Gastroesophageal sphincter (tissue), 4 donors: Measurements from ENCODE around the gene FRMPD1. TPM values are rescaled to one million over a fixed set of nuclear protein-coding genes. Genes with fewer than 3 reads are reported as not detected.

ENCODE experiments used
- ATAC-seq: fragments of 150-250 bp; one replicate; pipeline ENCODE4 v1.9.1; 2016; ENCODE audit warnings: mild to moderate bottlenecking, moderate library complexity
- H3K27ac ChIP-seq, 4 donors: fragments of 200-600 bp; sonication (generic) in 3 of 4; 1 replicate in 3 of 4; 2 replicates in 1 of 4; pipeline ENCODE4 v1.5.1; 2016 to 2019
- H3K27me3 ChIP-seq: fragments of 200-600 bp; sonication (generic); one replicate; pipeline ENCODE4 v1.5.1; 2019
- H3K36me3 ChIP-seq, 2 donors: fragments of 200-600 bp; sonication (generic); one replicate each; pipeline ENCODE4 v1.5.1; 2019; ENCODE audit warnings: control low read depth in 1 of 2
- H3K4me1 ChIP-seq, 3 donors: fragments of 200-600 bp; sonication (generic); 1 replicate in 2 of 3; 2 replicates in 1 of 3; pipeline ENCODE4 v1.5.1; 2016 to 2019; ENCODE audit warnings: control low read depth in 2 of 3
- H3K4me3 ChIP-seq, 2 donors: fragments of 200-600 bp; sonication (generic); one replicate each; pipeline ENCODE4 v1.5.1; 2019; ENCODE audit warnings: mild to moderate bottlenecking in 1 of 2, moderate library complexity in 1 of 2
- H3K9me3 ChIP-seq, 3 donors: fragments of 200-600 bp; sonication (generic); one replicate each; pipeline ENCODE4 v1.5.1; 2017 to 2019; ENCODE audit warnings: control low read depth in 2 of 3
- EP300 ChIP-seq: sonication (generic); formaldehyde crosslinking; IDR thresholded peaks from one replicate; pipeline ENCODE4 v1.6.1; 2017; ENCODE audit warnings: antibody characterized with exemption, mild to moderate bottlenecking
- POLR2A ChIP-seq, 2 donors: fragments of 450-650 bp; IDR thresholded peaks; one replicate each; pipeline ENCODE4 v1.6.1; 2017; ENCODE audit warnings: antibody characterized with exemption in 2 of 2, mild to moderate bottlenecking in 2 of 2, moderate library complexity in 1 of 2
- POLR2AphosphoS5 ChIP-seq: sonication (generic); formaldehyde crosslinking; IDR thresholded peaks from one replicate; pipeline ENCODE4 v1.6.1; 2017; ENCODE audit warnings: antibody characterized with exemption
- WGBS, 2 donors: methylation state at CpG; one replicate each; pipeline ENCODE4 v1.1.5; 2018; ENCODE audit warnings: low coverage in 1 of 2; 5-methylcytosine and 5-hydroxymethylcytosine counted together
- total RNA-seq, 4 donors: library from RNA; depleted of rRNA; stranded (reverse); fragments of >200 nt; gene quantifications; one replicate each; pipeline ENCODE4 v1.1.0, GENCODE V29; 2016
- TF ChIP-seq, protein P1 (sequence below), 4 experiments: fragments of 200-600 bp in 2 of 4; fragments of 450-650 bp in 2 of 4; sonication (generic) in 1 of 4; IDR thresholded peaks; one replicate each; pipeline ENCODE4 v1.5.1; 2017 to 2019; ENCODE audit warnings: antibody characterized with exemption in 4 of 4, mild to moderate bottlenecking in 2 of 4, moderate library complexity in 2 of 4

Gene FRMPD1
- total RNA-seq, 4 donors from 2014 or later = 0.27 TPM; not detected in 3

DNA sequence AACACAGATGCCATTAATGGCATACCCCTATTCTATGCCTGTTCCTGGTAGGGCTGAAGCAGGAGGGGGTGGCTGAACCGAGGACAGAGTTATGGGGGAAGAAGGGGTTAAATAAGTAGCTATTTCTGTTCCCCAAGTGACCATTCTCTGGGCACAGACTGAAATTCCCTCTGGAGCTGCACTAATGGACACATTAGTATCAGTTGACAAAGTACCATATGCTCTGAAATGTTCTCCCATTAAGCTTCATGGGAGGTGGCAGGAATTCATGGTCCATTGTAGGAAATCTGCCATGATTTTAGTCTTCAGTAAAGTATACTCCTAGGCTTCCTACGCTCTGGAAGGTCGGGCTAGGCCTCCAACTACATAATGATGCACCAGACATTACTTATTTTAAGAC, 10.5 kb upstream of the FRMPD1 start:
- WGBS, 2 donors = 68 to 76% methylated on average over 2 to 3 of the region's 3 CpGs
- no peak overlapping the region for H3K27ac ChIP-seq
- H3K27me3 ChIP-seq = peaks cover 39% of the 10 kb centered on the region
- TF ChIP-seq, protein P1, sequence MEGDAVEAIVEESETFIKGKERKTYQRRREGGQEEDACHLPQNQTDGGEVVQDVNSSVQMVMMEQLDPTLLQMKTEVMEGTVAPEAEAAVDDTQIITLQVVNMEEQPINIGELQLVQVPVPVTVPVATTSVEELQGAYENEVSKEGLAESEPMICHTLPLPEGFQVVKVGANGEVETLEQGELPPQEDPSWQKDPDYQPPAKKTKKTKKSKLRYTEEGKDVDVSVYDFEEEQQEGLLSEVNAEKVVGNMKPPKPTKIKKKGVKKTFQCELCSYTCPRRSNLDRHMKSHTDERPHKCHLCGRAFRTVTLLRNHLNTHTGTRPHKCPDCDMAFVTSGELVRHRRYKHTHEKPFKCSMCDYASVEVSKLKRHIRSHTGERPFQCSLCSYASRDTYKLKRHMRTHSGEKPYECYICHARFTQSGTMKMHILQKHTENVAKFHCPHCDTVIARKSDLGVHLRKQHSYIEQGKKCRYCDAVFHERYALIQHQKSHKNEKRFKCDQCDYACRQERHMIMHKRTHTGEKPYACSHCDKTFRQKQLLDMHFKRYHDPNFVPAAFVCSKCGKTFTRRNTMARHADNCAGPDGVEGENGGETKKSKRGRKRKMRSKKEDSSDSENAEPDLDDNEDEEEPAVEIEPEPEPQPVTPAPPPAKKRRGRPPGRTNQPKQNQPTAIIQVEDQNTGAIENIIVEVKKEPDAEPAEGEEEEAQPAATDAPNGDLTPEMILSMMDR (IDR thresholded peaks at IDR 0.05) = no peak
- no peak for TF ChIP-seq POLR2AphosphoS5
- no peak for TF ChIP-seq EP300
- TF ChIP-seq POLR2A (IDR thresholded peaks at IDR 0.05) = no peak
- no peaks in the 10 kb centered on the region for H3K4me1 ChIP-seq
- H3K4me3 ChIP-seq = no peak overlapping the region
- ATAC-seq = no peak
- no peaks in the 10 kb centered on the region for H3K36me3 ChIP-seq
- no peaks in the 10 kb centered on the region for H3K9me3 ChIP-seq

DNA sequence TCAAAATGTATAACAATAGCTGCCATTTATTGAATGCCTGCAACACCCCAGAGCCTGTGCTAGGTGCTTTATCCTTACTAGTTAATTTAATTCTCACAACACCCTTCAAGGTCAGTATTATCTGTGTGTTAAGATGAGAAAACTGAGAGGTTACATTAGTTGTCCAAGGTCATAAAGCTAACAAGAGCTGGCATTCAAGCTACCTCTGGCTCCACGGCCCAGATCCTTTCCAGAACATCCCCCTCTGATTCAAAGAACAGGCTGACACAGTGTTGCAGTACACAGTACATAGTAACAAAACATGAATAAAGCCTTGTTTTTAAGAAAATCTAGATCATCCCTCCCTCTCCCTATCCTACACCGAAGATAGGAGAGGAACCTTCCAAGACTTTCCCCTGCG, 9.4 kb upstream of the FRMPD1 start:
- Histone ChIP-seq H3K36me3 (no peaks in the 10 kb centered on the region), H3K4me1 (no peaks in the 10 kb centered on the region), H3K4me3 (no peak overlapping the region), H3K27ac (no peak overlapping the region), H3K9me3 (no peaks in the 10 kb centered on the region), H3K27me3 (peaks cover 29% of the 10 kb centered on the region)
- 81 to 83% methylated on average over 2 to 3 of the region's 3 CpGs for WGBS, 2 donors
- TF ChIP-seq POLR2AphosphoS5 (no peak), POLR2A (IDR thresholded peaks at IDR 0.05) (no peak), EP300 (no peak)
- TF ChIP-seq, protein P1 (IDR thresholded peaks at IDR 0.05) = no peak
- no peak for ATAC-seq

DNA sequence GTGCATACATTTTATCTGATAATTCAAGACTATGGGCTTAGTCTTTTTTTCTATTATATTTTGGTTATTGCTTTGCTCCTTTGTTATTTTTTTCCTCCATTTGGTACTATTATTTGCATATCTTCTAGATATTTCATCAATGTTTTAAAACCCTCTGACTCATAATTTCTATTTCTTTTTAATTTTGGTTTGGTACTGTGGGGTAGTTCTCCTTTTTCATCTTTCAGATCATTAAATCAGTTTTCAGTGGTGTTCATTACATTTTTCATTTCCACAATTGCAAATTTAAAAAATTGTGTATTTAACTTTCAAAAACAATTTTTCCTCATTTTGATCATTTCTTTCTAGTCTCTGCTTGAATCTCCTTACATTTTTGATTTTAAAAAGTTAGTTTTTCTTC, 7.5 kb upstream of the FRMPD1 start:
- Histone ChIP-seq H3K27me3 (peaks cover 32% of the 10 kb centered on the region), H3K9me3 (no peaks in the 10 kb centered on the region), H3K4me3 (no peak overlapping the region), H3K36me3 (no peaks in the 10 kb centered on the region), H3K27ac (no peak overlapping the region), H3K4me1 (no peaks in the 10 kb centered on the region)
- TF ChIP-seq, protein P1 (IDR thresholded peaks at IDR 0.05) = no peak
- TF ChIP-seq POLR2AphosphoS5 (no peak), EP300 (no peak), POLR2A (IDR thresholded peaks at IDR 0.05) (no peak)
- ATAC-seq = no peak

DNA sequence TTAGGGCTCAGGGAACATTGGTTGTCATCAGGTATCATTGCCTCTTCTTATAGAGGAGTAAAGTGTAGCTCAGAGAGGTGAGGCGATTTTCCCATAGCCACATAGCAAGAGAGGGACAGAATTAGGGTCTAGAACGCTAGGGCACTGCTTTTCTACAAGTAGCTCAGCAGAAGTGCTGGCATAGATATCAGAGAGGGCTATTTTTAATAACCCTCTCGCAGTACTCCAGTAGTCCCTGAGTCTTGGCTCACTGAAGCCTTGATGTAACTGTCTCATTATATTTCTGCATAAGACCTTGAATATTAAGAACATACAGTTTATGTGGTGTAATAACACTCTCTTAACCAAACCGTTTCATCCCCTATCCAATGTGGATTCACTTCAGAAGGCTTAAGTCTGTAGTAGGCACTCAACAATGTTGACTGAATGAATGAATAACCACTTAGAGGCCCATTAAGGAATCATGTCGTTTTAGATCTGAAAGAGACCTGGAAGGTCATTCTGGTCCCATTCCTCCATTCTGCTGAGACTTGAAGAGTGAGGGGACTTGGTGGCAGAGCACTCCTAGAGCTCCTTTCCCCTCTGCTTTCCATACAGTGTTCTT, 4.7 kb upstream of the FRMPD1 start:
- Histone ChIP-seq H3K4me3 (no peak overlapping the region), H3K27me3 (peaks cover 34% of the 10 kb centered on the region), H3K4me1 (peaks cover 0 to 8% (median under 1%) of the 10 kb centered on the region in 3 donors), H3K36me3 (no peaks in the 10 kb centered on the region), H3K9me3 (no peaks in the 10 kb centered on the region), H3K27ac (no peak overlapping the region)
- ATAC-seq = no peak
- TF ChIP-seq EP300 = no peak
- TF ChIP-seq, protein P1 (IDR thresholded peaks at IDR 0.05) = no peak
- WGBS, 2 donors = 58 to 63% methylated on average over 5 of the region's 5 CpGs

DNA sequence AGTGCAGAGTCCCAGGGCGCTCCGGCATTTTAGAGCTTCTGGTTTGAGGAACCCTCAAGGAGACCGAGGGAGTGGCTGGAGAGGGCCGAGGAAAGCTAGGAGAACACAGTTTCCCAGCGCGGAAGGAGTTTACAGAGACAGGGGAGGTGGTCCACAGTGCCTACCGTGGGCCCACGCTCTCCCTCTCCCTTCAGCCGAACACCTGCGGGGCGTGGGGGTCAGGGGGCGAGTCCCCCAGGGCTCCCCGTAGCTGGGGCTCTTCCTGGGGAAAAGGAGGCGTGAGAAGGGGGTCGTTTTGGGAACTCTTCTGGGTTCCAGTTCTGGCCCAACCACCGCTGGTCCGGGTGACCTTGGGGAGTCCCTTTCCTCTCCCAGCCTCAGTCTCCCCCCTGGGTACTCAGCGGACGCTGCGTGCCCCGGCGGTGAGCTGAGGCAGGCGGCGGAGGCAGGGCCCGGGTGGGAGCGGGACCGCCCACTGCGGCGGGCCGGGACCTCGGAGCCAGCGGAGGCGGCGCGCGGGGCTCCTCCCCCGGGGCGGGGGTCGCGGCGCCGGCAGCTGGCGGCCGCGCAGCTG, 368 bp upstream of the FRMPD1 start:
- Histone ChIP-seq H3K27me3 (peaks cover 59% of the 10 kb centered on the region), H3K4me1 (peaks cover 0 to 18% (median 7%) of the 10 kb centered on the region in 3 donors), H3K36me3 (no peaks in the 10 kb centered on the region), H3K4me3 (peak overlapping the region in 1 of 2 donors; percentile 63), H3K27ac (no peak overlapping the region), H3K9me3 (no peaks in the 10 kb centered on the region)
- TF ChIP-seq POLR2AphosphoS5 = no peak
- no peak for TF ChIP-seq EP300
- no peak for TF ChIP-seq POLR2A (IDR thresholded peaks at IDR 0.05)
- TF ChIP-seq, protein P1 (IDR thresholded peaks at IDR 0.05) = no peak
- no peak for ATAC-seq
- WGBS, 2 donors = 36 to 50% methylated on average over 2 to 9 of the region's 45 CpGs
